ENCODE data around the gene DGKA. TPM values are rescaled to one million over a fixed set of nuclear protein-coding genes. Genes with fewer than 3 reads are reported as not detected.
"Not testable (repeated sequence)": the region's sequence is repeated elsewhere in the genome, so short reads cannot be mapped to it uniquely, and the experiment has no call there.

DGKA gene
- total RNA-seq, 1 donor from 2014 or later, result 272 TPM

- no peak for TF ChIP-seq CTCF (conservative IDR thresholded peaks at IDR 0.05; ENCODE audit: low read depth, low read length)
- no peak for DNase-seq (ENCODE audit: low read depth)
- no peak overlapping the region for H3K4me3 ChIP-seq (ENCODE audit: low read depth, low read length)
These were observed 22.0 kb upstream of the DGKA start for GRCh38 chr12:55908726-55909512.

GRCh38 chr12:55909513-55909884 lies 21.5 kb upstream of the DGKA start:
- TF ChIP-seq CTCF (conservative IDR thresholded peaks at IDR 0.05; ENCODE audit: low read depth, low read length), result no peak
- no peak overlapping the region for H3K4me3 ChIP-seq (ENCODE audit: low read depth, low read length)
- no peak for DNase-seq (ENCODE audit: low read depth)

- no peak for TF ChIP-seq CTCF (conservative IDR thresholded peaks at IDR 0.05; ENCODE audit: low read depth, low read length)
- H3K4me3 ChIP-seq (ENCODE audit: low read depth, low read length), result no peak overlapping the region
- DNase-seq (ENCODE audit: low read depth), result no peak
These were observed 18.1 kb upstream of the DGKA start for GRCh38 chr12:55912908-55913307.

GRCh38 chr12:55915482-55915859 lies 15.5 kb upstream of the DGKA start:
- no peak for TF ChIP-seq CTCF (conservative IDR thresholded peaks at IDR 0.05; ENCODE audit: low read depth, low read length)
- no peak overlapping the region for H3K4me3 ChIP-seq (ENCODE audit: low read depth, low read length)
- no peak for DNase-seq (ENCODE audit: low read depth)

- DNase-seq (ENCODE audit: low read depth); H3K4me3 ChIP-seq (ENCODE audit: low read depth, low read length): not testable (repeated sequence)
These were observed 11.9 kb upstream of the DGKA start for GRCh38 chr12:55919032-55919431.

- DNase-seq (ENCODE audit: low read depth), result no peak
- no peak overlapping the region for H3K4me3 ChIP-seq (ENCODE audit: low read depth, low read length)
- no peak for TF ChIP-seq CTCF (conservative IDR thresholded peaks at IDR 0.05; ENCODE audit: low read depth, low read length)
These were observed 8.8 kb upstream of the DGKA start for GRCh38 chr12:55922126-55922525.

GRCh38 chr12:55923648-55924047 lies 7.3 kb upstream of the DGKA start:
- not testable (repeated sequence) for DNase-seq (ENCODE audit: low read depth); H3K4me3 ChIP-seq (ENCODE audit: low read depth, low read length)

- no peak for DNase-seq (ENCODE audit: low read depth)
- no peak overlapping the region for H3K4me3 ChIP-seq (ENCODE audit: low read depth, low read length)
- no peak for TF ChIP-seq CTCF (conservative IDR thresholded peaks at IDR 0.05; ENCODE audit: low read depth, low read length)
These were observed 5.6 kb upstream of the DGKA start for GRCh38 chr12:55925371-55925770.
